Left lung (tissue), 10 donors: ENCODE results near the gene MMP14. TPM values are rescaled to one million over a fixed set of nuclear protein-coding genes. Genes with fewer than 3 reads are reported as not detected.

Experiments
- ATAC-seq: fragments of 200-7000 bp; cut with Tn5 transposase; one replicate; pipeline ENCODE4 v1.9.1; 2020; ENCODE audit warnings: moderate library complexity
- DNase-seq, 4 donors: peaks; one replicate each; pipeline ENCODE4 v3.0.0-alpha.2; 2013 to 2020
- H3K27ac ChIP-seq, 2 donors: fragments of 200-600 bp; sonication (generic) in 1 of 2; one replicate each; pipeline versions ENCODE4 v1.5.0 to v1.8.0; 2020 to 2021
- H3K27me3 ChIP-seq, 2 donors: fragments of 200-600 bp; sonication (generic) in 1 of 2; one replicate each; pipeline versions ENCODE4 v1.5.0 to v1.8.0; 2020 to 2021
- H3K36me3 ChIP-seq, 2 donors: fragments of 200-600 bp; sonication (generic) in 1 of 2; one replicate each; pipeline versions ENCODE4 v1.5.0 to v1.8.0; 2020 to 2021
- H3K4me1 ChIP-seq, 2 donors: fragments of 200-600 bp; one replicate each; pipeline ENCODE4 v1.8.0; 2021
- H3K4me3 ChIP-seq, 2 donors: fragments of 200-600 bp; sonication (generic) in 1 of 2; one replicate each; pipeline versions ENCODE4 v1.5.0 to v1.8.0; 2020 to 2021; ENCODE audit warnings: mild to moderate bottlenecking in 1 of 2
- H3K9me3 ChIP-seq, 2 donors: fragments of 200-600 bp; sonication (generic) in 1 of 2; one replicate each; pipeline versions ENCODE4 v1.5.0 to v1.8.0; 2020 to 2021
- intact Hi-C, 2 donors: fragments of 100-400 bp; cut with DNase I; formaldehyde crosslinking; loops; one replicate each; pipeline versions ENCODE4 v1.11.2 to v1.14.2; 2022
- polyA plus RNA-seq, 6 donors: library from polyadenylated mRNA; unstranded; fragments of 120-200 nt; gene quantifications; one replicate each; pipeline ENCODE4 v1.2.1, GENCODE V29; 2013; ENCODE audit not compliant: insufficient read length in 6 of 6
- total RNA-seq, 2 donors: library from RNA; stranded (reverse); fragmentation: NEBNext Ultra II Directional; extraction: Animal tissue kit (Norgen Biotek cat#: 25700); gene quantifications; one replicate each; pipeline ENCODE4 v1.2.1, GENCODE V29; 2021
- TF ChIP-seq, protein P1 (sequence below), 2 donors: fragments of 200-600 bp; sonication (generic) in 1 of 2; IDR thresholded peaks; one replicate each; pipeline versions ENCODE4 v1.5.0 to v1.8.0; 2021; ENCODE audit warnings: antibody characterized with exemption in 2 of 2
- donor health status: DM: no; HTN: yes; CAD: no.
- donor health status: DM: no; HTN: no; CAD: no.

Gene MMP14
- total and polyA plus RNA-seq, 8 donors: 169 to 225 (median 195) TPM

DNA sequence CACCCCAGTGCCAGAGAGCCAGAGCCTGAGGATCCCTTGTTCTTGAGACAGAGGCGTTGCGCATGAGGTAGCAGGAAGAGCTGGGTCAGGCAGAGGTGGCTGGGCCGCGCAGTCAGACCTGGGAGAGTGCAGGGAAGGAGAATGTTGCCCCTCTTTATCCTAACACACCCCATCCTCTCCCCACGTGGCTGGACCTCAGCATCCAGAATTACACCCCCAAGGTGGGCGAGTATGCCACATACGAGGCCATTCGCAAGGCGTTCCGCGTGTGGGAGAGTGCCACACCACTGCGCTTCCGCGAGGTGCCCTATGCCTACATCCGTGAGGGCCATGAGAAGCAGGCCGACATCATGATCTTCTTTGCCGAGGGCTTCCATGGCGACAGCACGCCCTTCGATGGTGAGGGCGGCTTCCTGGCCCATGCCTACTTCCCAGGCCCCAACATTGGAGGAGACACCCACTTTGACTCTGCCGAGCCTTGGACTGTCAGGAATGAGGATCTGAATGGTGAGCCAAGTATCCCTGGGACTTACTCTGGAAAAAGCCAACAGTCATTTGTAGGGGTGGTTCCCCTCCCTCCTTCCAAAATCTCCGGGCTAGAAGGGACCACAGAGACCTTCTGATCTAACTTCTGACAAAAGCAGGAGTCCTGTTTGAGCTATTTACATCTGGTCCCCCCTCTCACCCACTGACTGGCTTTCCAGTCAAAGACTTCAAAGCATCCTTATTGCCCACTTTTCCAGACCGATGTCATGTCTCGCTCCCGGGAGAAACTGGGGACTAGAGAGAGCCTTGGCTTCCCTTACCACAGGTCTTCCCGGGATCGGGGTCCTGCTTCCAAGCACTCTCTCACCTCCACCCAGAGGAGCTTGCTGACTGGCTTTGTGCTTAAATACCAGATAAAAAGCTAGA lies 6.1 kb downstream of the MMP14 start:
- Histone ChIP-seq H3K27ac (no peak overlapping the region), H3K9me3 (no peaks in the 10 kb centered on the region), H3K36me3 (peaks cover 0 to 63% of the 10 kb centered on the region in 2 donors), H3K4me3 (no peak overlapping the region), H3K27me3 (peaks cover 0 to 5% of the 10 kb centered on the region in 2 donors), H3K4me1 (peaks cover 1 to 54% of the 10 kb centered on the region in 2 donors)
- intact Hi-C loops: no loop called here
- ATAC-seq: no peak
- no peak for DNase-seq
- TF ChIP-seq, protein P1, sequence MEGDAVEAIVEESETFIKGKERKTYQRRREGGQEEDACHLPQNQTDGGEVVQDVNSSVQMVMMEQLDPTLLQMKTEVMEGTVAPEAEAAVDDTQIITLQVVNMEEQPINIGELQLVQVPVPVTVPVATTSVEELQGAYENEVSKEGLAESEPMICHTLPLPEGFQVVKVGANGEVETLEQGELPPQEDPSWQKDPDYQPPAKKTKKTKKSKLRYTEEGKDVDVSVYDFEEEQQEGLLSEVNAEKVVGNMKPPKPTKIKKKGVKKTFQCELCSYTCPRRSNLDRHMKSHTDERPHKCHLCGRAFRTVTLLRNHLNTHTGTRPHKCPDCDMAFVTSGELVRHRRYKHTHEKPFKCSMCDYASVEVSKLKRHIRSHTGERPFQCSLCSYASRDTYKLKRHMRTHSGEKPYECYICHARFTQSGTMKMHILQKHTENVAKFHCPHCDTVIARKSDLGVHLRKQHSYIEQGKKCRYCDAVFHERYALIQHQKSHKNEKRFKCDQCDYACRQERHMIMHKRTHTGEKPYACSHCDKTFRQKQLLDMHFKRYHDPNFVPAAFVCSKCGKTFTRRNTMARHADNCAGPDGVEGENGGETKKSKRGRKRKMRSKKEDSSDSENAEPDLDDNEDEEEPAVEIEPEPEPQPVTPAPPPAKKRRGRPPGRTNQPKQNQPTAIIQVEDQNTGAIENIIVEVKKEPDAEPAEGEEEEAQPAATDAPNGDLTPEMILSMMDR (IDR thresholded peaks at IDR 0.05): no peak

DNA sequence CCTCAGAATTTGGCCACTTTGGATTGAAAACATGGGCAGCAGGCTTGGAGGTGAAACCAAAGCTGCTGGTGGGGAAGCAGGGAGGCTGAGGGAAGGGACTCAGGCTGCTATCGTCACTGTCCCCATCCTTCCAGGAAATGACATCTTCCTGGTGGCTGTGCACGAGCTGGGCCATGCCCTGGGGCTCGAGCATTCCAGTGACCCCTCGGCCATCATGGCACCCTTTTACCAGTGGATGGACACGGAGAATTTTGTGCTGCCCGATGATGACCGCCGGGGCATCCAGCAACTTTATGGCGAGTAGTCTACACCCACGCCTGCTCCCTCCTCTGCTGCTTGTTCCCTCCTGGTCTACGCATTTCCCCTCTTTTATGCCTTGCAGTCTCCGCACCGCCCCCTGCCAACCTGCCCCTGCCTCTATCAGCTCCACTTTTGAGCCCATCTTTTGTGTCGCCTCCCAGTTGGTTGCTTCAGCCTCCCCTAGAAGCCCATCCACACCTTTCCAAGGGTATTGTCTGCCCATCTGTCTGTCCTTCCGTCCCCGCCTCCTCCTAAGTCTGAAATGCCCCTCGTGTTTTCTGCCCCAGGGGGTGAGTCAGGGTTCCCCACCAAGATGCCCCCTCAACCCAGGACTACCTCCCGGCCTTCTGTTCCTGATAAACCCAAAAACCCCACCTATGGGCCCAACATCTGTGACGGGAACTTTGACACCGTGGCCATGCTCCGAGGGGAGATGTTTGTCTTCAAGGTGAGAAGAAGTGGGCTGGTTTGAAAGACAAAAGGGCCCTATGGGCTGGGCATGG lies 6.9 kb downstream of the MMP14 start:
- no peak overlapping the region for H3K27ac ChIP-seq
- H3K36me3 ChIP-seq: peaks cover 0 to 63% of the 10 kb centered on the region in 2 donors
- ATAC-seq: no peak
- TF ChIP-seq, protein P1 (IDR thresholded peaks at IDR 0.05): no peak
- no peak for DNase-seq
- H3K4me1 ChIP-seq: peaks cover 8 to 56% of the 10 kb centered on the region in 2 donors
- intact Hi-C loops: no loop called here
- H3K9me3 ChIP-seq: no peaks in the 10 kb centered on the region
- H3K27me3 ChIP-seq: no peaks in the 10 kb centered on the region
- H3K4me3 ChIP-seq: no peak overlapping the region

DNA sequence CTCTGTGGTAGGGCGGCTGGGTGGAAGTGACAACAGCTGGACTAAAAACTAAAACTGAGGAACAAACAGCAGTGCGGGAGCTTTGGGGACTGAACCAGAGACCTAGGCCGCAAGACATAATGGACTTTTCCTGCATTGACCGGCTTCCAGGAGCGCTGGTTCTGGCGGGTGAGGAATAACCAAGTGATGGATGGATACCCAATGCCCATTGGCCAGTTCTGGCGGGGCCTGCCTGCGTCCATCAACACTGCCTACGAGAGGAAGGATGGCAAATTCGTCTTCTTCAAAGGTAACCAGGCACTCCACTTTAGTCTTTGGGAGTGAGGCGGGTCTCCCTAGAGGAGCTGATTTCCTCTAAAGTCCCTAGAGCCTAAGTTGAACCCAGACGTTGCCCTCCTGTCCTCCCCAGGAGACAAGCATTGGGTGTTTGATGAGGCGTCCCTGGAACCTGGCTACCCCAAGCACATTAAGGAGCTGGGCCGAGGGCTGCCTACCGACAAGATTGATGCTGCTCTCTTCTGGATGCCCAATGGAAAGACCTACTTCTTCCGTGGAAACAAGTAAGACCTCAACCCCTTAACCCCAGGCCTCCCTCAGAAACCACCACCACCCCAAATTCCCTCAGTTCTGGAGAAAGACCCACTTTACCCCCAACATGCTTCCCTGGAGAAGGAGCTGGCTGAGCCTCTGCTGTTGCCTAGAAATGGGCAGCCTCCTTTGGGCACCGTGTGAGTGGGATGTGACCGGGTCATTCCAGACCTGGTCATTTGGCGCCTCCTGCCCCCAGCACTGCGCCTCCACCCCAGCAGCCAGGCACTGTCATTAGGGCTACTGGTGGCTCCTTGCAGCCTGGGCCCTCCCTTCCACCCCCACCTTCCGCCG lies 8.1 kb downstream of the MMP14 start:
- intact Hi-C loops: no loop called here
- TF ChIP-seq, protein P1 (IDR thresholded peaks at IDR 0.05): no peak
- peaks cover 12 to 56% of the 10 kb centered on the region in 2 donors for H3K4me1 ChIP-seq
- H3K9me3 ChIP-seq: no peaks in the 10 kb centered on the region
- no peak overlapping the region for H3K4me3 ChIP-seq
- no peaks in the 10 kb centered on the region for H3K27me3 ChIP-seq
- ATAC-seq (no peak), DNase-seq (no peak)
- peaks cover 0 to 63% of the 10 kb centered on the region in 2 donors for H3K36me3 ChIP-seq
- H3K27ac ChIP-seq: no peak overlapping the region

DNA sequence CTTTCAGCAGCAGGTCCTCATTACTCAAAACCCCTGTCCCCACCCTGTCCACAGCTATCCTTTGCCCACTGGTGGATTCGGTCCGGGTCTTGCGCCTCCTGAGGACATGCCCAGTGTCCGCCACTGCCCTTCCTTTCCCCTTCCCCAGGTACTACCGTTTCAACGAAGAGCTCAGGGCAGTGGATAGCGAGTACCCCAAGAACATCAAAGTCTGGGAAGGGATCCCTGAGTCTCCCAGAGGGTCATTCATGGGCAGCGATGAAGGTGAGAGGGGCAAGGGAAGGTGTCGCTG lies 8.7 kb downstream of the MMP14 start:
- Histone ChIP-seq H3K36me3 (peaks cover 0 to 63% of the 10 kb centered on the region in 2 donors), H3K9me3 (no peaks in the 10 kb centered on the region), H3K27me3 (no peaks in the 10 kb centered on the region), H3K4me3 (no peak overlapping the region), H3K4me1 (peaks cover 12 to 58% of the 10 kb centered on the region in 2 donors), H3K27ac (no peak overlapping the region)
- TF ChIP-seq, protein P1 (IDR thresholded peaks at IDR 0.05): no peak
- no peak for ATAC-seq
- no peak for DNase-seq
- intact Hi-C loops: no loop called here
